ENCODE data around the gene SLC13A4. TPM values are rescaled to one million over a fixed set of nuclear protein-coding genes. Genes with fewer than 3 reads are reported as not detected.
"Not testable (repeated sequence)": the region's sequence is repeated elsewhere in the genome, so short reads cannot be mapped to it uniquely, and the experiment has no call there.

The SLC13A4 gene
- total RNA-seq, 1 donor, result not detected

- DNase-seq (ENCODE audit: low read depth in 2 of 3, low spot score in 2 of 3), result no peak
Measured at GRCh38 chr7:135704698-135705097, 23.3 kb downstream of the SLC13A4 start.

- DNase-seq (ENCODE audit: low read depth in 2 of 3, low spot score in 2 of 3), result no peak
Measured at GRCh38 chr7:135704074-135704473, 23.9 kb downstream of the SLC13A4 start.

GRCh38 chr7:135697276-135698049 is 30.5 kb downstream of the SLC13A4 start:
- no peak for DNase-seq (ENCODE audit: low read depth in 2 of 3, low spot score in 2 of 3)

DNA sequence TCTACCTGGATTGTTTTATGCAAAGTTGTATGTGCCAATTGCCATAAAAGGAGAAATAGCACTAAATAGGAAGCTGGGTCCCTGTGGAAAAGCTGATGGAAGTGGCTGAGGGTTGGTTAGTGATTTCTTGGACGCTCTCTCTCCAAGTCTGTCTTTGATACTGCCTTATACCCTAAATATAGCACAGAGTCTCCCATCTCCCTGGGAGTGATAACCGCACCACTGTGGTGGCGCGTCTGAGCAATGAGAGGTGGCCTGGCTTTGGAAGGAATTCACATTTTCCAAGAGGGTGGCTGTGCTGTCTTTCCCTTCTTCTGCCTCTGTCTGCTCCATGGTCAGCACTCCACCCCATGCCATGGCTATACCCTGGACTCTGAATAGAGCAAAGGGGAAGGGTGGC is 34.4 kb downstream of the SLC13A4 start:
- DNase-seq (ENCODE audit: low read depth in 2 of 3, low spot score in 2 of 3), result no peak

- DNase-seq (ENCODE audit: low read depth in 2 of 3, low spot score in 2 of 3), result not testable (repeated sequence)
Measured at GRCh38 chr7:135692606-135693005, 35.4 kb downstream of the SLC13A4 start.

DNA sequence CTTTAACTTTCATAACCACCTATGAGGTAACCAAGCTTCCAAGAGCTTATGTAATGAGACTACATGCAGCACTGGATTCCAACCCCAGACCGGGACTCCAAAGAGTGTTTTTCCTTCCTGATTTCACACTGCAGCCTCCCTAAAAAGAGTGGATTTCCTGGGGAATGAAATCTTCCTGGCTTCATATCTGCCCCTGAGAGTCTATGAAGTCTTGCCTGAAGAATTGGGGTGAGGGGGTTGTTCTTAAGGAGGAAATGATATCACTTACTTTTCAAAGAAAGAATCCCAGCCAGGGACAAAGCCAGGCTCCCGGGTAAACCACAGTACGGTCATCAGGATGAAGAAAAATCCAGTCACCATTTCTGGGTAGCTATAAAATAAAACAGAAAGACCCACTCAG is 35.9 kb downstream of the SLC13A4 start:
- DNase-seq (ENCODE audit: low read depth in 2 of 3, low spot score in 2 of 3), result no peak

- DNase-seq (ENCODE audit: low read depth in 2 of 3, low spot score in 2 of 3), result no peak
Measured at GRCh38 chr7:135690566-135690965, 37.4 kb downstream of the SLC13A4 start.

DNA sequence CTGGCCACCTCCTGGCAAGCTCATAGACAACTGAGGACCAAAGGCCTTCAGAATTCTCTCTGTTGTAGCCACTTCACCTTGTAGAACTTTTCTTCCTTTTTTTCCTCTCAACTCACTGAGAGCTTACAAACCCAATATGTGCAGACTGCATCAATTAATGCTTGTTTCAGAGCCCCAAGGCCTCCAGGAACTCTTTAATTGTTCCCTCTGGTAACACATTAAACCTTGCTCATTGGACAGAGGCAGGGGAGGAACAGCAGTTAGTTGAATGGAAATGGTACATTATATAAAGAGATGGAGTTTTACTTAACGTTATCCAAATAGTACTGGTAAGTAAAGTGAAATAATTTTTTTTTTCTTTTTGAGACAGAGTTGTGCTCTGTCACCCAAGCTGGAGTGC is 40.5 kb downstream of the SLC13A4 start:
- DNase-seq (ENCODE audit: low read depth in 2 of 3, low spot score in 2 of 3), result no peak

- no peak for DNase-seq (ENCODE audit: low read depth in 2 of 3, low spot score in 2 of 3)
Measured at GRCh38 chr7:135685306-135686084, 42.5 kb downstream of the SLC13A4 start.

GRCh38 chr7:135684699-135685098 is 43.3 kb downstream of the SLC13A4 start:
- DNase-seq (ENCODE audit: low read depth in 2 of 3, low spot score in 2 of 3), result no peak

DNA sequence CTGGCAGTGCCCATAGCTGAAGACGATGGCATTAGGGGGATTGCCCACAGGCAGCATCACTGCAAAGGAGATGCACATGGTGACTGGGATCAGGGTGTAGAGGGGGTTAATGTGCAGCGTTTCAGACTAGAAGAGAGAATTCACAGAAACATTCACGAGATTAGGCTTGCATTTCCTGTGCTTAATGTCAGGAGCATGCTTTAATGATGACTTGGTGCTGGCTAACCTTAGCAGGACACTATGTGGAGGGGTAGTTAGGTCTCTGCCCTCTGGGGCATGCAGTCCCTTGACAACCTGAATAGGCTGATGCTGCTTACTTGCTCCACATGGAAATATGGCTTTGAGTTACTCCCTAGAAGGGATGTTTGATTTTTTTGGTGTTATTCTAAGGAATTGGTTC is 43.9 kb downstream of the SLC13A4 start:
- DNase-seq (ENCODE audit: low read depth in 2 of 3, low spot score in 2 of 3), result no peak

GRCh38 chr7:135683609-135684008 is 44.4 kb downstream of the SLC13A4 start:
- DNase-seq (ENCODE audit: low read depth in 2 of 3, low spot score in 2 of 3), result no peak

GRCh38 chr7:135682191-135682590 is 45.8 kb downstream of the SLC13A4 start:
- DNase-seq (ENCODE audit: low read depth in 2 of 3, low spot score in 2 of 3), result no peak

GRCh38 chr7:135681762-135682161 is 46.2 kb downstream of the SLC13A4 start:
- no peak for DNase-seq (ENCODE audit: low read depth in 2 of 3, low spot score in 2 of 3)

- no peak for DNase-seq (ENCODE audit: low read depth in 2 of 3, low spot score in 2 of 3)
Measured at GRCh38 chr7:135678612-135679575, 49.1 kb downstream of the SLC13A4 start.

DNA sequence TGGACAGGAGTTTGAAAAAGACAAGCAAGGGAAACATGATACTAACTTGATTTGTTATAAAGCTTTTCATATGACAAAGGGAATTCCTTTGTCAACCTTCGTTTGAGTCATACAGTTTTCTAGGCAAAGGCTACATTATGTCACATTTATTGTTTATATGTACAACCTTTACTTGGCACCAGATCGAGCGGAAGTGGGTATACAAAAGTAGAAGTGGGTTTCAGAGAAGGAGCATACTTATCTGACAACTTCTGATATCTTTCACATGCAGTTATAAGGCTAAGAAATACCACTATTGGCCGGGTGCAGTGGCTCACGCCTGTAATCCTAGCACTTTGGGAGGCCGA is 54.7 kb downstream of the SLC13A4 start:
- peak in 1 of 3 donors; percentile 43 for DNase-seq (ENCODE audit: low read depth in 2 of 3, low spot score in 2 of 3)

DNA sequence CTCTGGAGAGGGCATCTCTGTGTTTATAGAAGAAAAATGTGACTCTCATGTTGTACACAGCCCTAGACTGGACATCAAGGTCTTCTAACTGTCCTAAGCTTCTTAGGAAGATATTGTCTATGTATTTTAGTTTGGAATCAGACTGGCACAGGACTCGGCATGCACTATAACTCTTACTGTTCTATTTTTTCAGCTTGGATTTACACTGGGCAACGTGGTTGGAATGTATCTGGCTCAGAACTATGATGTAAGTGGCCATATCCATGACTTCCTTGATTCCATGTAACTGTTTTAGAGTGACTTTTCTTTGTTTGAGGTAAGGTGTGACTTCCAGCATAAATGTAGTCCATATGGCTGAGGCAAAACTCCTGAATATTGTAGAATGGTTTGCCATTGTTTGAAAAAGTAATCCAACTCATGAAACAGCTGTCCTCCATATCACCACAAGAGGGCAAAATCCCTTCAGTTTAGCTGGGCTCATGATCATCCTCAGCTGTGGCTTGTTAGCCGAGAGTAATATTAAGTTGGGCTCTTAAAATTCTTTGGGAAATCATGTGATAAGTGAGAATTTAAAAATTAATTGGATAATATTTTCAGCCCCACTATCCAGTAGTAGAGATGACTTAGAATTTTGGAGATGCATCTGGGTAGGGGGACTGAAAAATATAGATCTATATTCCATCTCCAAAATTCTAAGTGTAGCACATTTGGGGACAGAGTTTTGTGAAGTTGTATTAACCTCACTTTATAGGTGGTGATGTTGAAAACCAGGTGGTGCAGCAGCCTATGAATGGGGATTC is 55.2 kb downstream of the SLC13A4 start:
- peak in 1 of 3 donors; percentile 66 for DNase-seq (ENCODE audit: low read depth in 2 of 3, low spot score in 2 of 3)

DNA sequence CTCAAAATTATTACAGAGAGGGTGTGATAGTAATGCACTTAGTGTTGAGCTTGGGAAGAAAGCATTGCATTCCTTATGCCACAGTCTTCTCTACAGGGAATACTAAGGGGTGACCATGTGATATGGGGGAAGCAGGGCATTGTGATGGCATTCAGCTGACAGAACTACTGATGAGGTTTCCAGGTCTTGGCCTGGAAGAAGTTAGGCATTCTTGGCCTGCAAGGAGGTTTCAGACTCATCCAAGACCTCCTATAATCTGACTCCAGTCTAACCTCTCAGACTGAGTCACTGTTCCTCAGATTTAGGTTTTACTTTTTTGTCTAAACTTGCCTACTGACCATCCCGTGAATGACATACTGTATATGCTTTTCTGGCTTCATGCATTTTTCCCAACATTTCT is 57.8 kb downstream of the SLC13A4 start:
- no peak for DNase-seq (ENCODE audit: low read depth in 2 of 3, low spot score in 2 of 3)

- DNase-seq (ENCODE audit: low read depth in 2 of 3, low spot score in 2 of 3), result no peak
Measured at GRCh38 chr7:135669774-135670173, 58.2 kb downstream of the SLC13A4 start.

GRCh38 chr7:135668852-135669395 is 59.1 kb downstream of the SLC13A4 start:
- not testable (repeated sequence) for DNase-seq (ENCODE audit: low read depth in 2 of 3, low spot score in 2 of 3)

Data from hematopoietic multipotent progenitor cell (in vitro differentiated cells).